ENCODE measurements around the gene ITFG1.
"Not testable (repeated sequence)": the region's sequence is repeated elsewhere in the genome, so short reads cannot be mapped to it uniquely, and the experiment has no call there.

DNA sequence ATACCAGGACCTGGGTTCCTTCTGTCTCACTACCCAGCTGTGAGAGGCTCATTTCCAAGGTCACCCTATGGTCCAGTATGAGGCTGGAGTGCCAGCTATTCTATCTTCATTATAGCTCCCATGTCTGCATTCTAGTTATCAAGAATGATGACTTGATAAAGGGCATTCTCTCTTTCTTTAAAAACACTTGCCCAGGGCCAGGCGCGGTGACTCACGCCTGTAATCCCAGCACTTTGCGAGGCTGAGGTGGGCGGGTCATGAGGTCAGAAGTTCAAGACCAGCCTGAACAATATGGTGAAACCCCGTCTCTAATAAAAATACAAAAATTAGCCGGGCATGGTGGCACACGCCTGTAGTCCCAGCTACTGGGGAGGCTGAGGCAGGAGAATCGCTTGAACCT is 322.9 kb downstream of the ITFG1 start:
- TF ChIP-seq, protein P1, sequence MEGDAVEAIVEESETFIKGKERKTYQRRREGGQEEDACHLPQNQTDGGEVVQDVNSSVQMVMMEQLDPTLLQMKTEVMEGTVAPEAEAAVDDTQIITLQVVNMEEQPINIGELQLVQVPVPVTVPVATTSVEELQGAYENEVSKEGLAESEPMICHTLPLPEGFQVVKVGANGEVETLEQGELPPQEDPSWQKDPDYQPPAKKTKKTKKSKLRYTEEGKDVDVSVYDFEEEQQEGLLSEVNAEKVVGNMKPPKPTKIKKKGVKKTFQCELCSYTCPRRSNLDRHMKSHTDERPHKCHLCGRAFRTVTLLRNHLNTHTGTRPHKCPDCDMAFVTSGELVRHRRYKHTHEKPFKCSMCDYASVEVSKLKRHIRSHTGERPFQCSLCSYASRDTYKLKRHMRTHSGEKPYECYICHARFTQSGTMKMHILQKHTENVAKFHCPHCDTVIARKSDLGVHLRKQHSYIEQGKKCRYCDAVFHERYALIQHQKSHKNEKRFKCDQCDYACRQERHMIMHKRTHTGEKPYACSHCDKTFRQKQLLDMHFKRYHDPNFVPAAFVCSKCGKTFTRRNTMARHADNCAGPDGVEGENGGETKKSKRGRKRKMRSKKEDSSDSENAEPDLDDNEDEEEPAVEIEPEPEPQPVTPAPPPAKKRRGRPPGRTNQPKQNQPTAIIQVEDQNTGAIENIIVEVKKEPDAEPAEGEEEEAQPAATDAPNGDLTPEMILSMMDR (IDR thresholded peaks at IDR 0.05) = not testable (repeated sequence)
- TF ChIP-seq POLR2A (IDR thresholded peaks at IDR 0.05) = not testable (repeated sequence)

All from body of pancreas (tissue), 4 donors.